Omental fat pad (tissue), 4 donors: ENCODE results near the gene CSTA. TPM values are rescaled to one million over a fixed set of nuclear protein-coding genes. Genes with fewer than 3 reads are reported as not detected.

ENCODE experiments used
- ATAC-seq: fragments of 150-250 bp; one replicate; pipeline ENCODE4 v1.9.1; 2016; ENCODE audit warnings: mild to moderate bottlenecking, moderate library complexity; ENCODE audit not compliant: low FRiP score
- DNase-seq: peaks from one replicate; pipeline ENCODE4 v3.0.0-alpha.2; 2019; ENCODE audit warnings: low spot score
- total RNA-seq, 4 donors: library from RNA; depleted of rRNA; stranded (reverse); fragments of >200 nt; gene quantifications; one replicate each; pipeline ENCODE4 v1.1.0, GENCODE V29; 2016
- TF ChIP-seq, protein P1 (sequence below), 3 donors: fragments of 450-650 bp; IDR thresholded peaks; one replicate each; pipeline ENCODE4 v1.5.1; 2016 to 2017; ENCODE audit warnings: antibody characterized with exemption in 3 of 3, mild to moderate bottlenecking in 3 of 3, moderate library complexity in 2 of 3

CSTA gene
- total RNA-seq, 4 donors from 2014 or later, result 2.7 to 9.1 (median 6.3) TPM

DNA sequence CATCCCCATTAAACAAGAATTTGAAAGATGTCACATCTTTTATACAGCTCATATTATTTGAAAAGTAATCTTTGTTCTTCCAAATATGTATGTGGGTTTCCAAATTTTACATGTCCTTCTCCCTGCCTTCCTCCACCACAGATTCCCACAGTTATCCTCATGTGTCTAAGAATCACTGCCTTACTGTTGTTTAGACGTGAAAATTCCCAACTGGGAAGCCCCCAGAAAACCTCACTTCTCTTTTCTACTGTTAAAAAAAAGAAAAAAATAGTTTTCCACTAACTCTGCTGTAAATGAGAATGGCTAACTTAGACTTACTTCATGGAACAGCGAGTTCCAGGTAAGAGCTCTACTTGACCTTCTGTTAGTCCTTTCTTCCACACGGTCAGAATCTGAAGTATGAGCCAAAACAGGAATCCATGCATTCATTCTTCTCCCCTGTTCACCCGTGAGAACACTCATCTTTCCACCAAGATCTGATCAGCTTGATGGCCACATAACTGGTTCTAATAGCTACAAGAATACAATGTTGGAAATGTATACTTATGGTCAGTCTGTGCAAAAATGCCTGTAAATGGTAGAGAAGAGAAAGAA, 17.9 kb upstream of the CSTA start:
- ATAC-seq, result no peak
- DNase-seq, result no peak
- TF ChIP-seq, protein P1, sequence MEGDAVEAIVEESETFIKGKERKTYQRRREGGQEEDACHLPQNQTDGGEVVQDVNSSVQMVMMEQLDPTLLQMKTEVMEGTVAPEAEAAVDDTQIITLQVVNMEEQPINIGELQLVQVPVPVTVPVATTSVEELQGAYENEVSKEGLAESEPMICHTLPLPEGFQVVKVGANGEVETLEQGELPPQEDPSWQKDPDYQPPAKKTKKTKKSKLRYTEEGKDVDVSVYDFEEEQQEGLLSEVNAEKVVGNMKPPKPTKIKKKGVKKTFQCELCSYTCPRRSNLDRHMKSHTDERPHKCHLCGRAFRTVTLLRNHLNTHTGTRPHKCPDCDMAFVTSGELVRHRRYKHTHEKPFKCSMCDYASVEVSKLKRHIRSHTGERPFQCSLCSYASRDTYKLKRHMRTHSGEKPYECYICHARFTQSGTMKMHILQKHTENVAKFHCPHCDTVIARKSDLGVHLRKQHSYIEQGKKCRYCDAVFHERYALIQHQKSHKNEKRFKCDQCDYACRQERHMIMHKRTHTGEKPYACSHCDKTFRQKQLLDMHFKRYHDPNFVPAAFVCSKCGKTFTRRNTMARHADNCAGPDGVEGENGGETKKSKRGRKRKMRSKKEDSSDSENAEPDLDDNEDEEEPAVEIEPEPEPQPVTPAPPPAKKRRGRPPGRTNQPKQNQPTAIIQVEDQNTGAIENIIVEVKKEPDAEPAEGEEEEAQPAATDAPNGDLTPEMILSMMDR (IDR thresholded peaks at IDR 0.05), result no peak

GRCh38 chr3:122307976-122308375, 17.1 kb upstream of the CSTA start:
- ATAC-seq (no peak), DNase-seq (no peak)
- TF ChIP-seq, protein P1 (IDR thresholded peaks at IDR 0.05), result no peak

DNA sequence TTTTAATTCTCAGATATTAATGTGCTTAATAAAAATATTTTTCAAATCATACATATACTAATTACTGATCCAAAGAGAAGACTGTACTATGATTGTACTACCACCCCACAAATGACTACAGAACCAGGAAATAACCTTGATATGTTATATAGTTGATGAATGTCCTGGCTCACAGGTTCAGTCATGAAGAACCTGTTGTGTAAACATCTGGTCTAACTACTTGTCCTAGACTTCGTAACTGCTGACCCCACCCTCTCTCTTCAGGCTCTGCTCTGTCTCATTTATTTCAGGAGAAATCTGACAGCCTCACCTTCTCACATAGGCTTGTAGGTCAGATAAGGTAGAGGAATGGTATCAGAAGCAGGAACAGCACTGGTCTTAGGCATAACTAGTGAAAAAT, 14.7 kb upstream of the CSTA start:
- DNase-seq (no peak), ATAC-seq (no peak)
- TF ChIP-seq, protein P1 (IDR thresholded peaks at IDR 0.05), result no peak

- no peak for DNase-seq
- ATAC-seq, result no peak
- TF ChIP-seq, protein P1 (IDR thresholded peaks at IDR 0.05), result no peak
Measured at GRCh38 chr3:122312826-122313225, 12.2 kb upstream of the CSTA start.

GRCh38 chr3:122313281-122313680, 11.8 kb upstream of the CSTA start:
- peak; percentile 52 for ATAC-seq

DNA sequence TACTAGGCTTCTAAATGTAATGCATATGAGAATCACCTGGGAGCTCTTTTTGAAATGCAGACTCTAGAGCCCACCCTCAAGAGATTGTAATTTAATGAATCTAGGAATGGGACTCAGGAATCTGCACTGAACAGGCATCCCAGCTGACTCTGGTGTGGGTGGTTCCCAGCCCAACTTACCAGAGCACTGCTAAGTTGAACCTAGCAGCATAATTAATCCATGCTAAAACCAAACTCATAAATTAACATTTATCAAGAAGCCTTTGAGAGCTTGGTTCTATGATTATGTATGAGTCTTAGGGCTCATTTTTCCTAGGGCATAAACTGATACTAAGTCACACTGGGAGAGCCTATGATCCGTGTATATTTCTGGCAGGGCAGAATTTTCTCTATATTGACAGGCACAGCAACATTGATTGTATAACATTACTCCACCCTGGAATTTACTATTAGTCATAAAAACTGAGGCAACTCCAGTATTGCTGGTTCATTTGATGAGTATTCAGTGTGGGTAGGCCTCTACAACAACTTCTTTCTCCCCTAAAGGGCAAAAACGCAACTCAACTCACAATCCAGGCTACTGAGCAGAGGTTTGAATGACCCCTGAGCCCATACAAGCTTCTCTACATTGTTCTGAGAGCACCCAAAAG, 10.7 kb upstream of the CSTA start:
- ATAC-seq, result peak; percentile 22
- DNase-seq, result no peak
- TF ChIP-seq, protein P1 (IDR thresholded peaks at IDR 0.05), result no peak

More at GRCh38 chr3:122313281-122313680, 11.8 kb upstream of the CSTA start:
- DNase-seq, result no peak
- TF ChIP-seq, protein P1 (IDR thresholded peaks at IDR 0.05), result no peak

GRCh38 chr3:122315619-122316018, 9.4 kb upstream of the CSTA start:
- no peak for DNase-seq
- TF ChIP-seq, protein P1 (IDR thresholded peaks at IDR 0.05), result no peak
- no peak for ATAC-seq
